ENCODE measurements around the gene SMURF2. TPM values are rescaled to one million over a fixed set of nuclear protein-coding genes. Genes with fewer than 3 reads are reported as not detected.

Gene SMURF2
- total RNA-seq, 1 experiment from 2014 or later = 35.3 TPM

- Mint-ChIP-seq H3K27ac (no peak overlapping the region), H3K9me3 (no peaks in the 10 kb centered on the region), H3K27me3 (ENCODE audit: low read depth) (no peaks in the 10 kb centered on the region), H3K36me3 (ENCODE audit: insufficient read depth in 1 of 3, low read depth in 3 of 3) (peaks cover 5 to 16% (median 14%) of the 10 kb centered on the region in 3 experiments; a peak in 5 of 7 replicates), H3K4me3 (no peak overlapping the region), H3K4me1 (peaks cover 0 to 8% of the 10 kb centered on the region in 2 experiments; a peak in 2 of 4 replicates)
- Histone ChIP-seq H3K18ac (ENCODE audit: insufficient read length, low read depth, low read length) (no peak overlapping the region), H3K9ac (ENCODE audit: extremely low read depth, insufficient read length, low read length) (no peak overlapping the region), H2AK5ac (ENCODE audit: insufficient read length, low read length) (no peak overlapping the region), H3K79me2 (ENCODE audit: insufficient read depth, low read length) (no peaks in the 10 kb centered on the region; the same call in 1 of the 2 replicates), H4K91ac (ENCODE audit: insufficient read length, low read depth, low read length) (no peak overlapping the region), H3T11ph (ENCODE audit: low read length) (no peak overlapping the region), H3K9me3 (ENCODE audit: control insufficient read depth, low read depth, low read length) (no peaks in the 10 kb centered on the region), H3K4ac (ENCODE audit: low read depth, low read length) (no peak overlapping the region), H4K8ac (replicated peaks; ENCODE audit: insufficient read length, low read depth, low read length) (no peak overlapping the region), H3K23me2 (ENCODE audit: insufficient read length, low read depth, low read length, poor library complexity, severe bottlenecking) (no peaks in the 10 kb centered on the region), H3K79me1 (ENCODE audit: insufficient read depth, low read depth, low read length, poor library complexity, severe bottlenecking) (no peaks in the 10 kb centered on the region), H2BK12ac (ENCODE audit: insufficient read length, low read depth, low read length) (no peak overlapping the region), H3K14ac (ENCODE audit: insufficient read depth, low read length) (no peak overlapping the region), H3K56ac (ENCODE audit: insufficient read length, low read depth, low read length) (no peak overlapping the region), H3K4me1 (ENCODE audit: insufficient read depth, low read length) (no peaks in the 10 kb centered on the region), H2BK5ac (ENCODE audit: insufficient read length, low read length) (no peak overlapping the region), H3K27me3 (ENCODE audit: insufficient read depth, low read length) (no peaks in the 10 kb centered on the region), H4K20me1 (ENCODE audit: control insufficient read depth, insufficient read depth, insufficient read length) (no peaks in the 10 kb centered on the region), H4K5ac (ENCODE audit: insufficient read length, low read depth, low read length) (no peak overlapping the region), H2AFZ (ENCODE audit: low read length) (no peak overlapping the region), H2BK120ac (ENCODE audit: low read depth, low read length, poor library complexity, severe bottlenecking) (no peak overlapping the region), H3K27ac (ENCODE audit: insufficient read length, low read depth, low read length) (no peak overlapping the region), H3K4me2 (ENCODE audit: insufficient read depth, insufficient read length, low read length) (no peak overlapping the region), H2BK20ac (ENCODE audit: low read depth, low read length, poor library complexity, severe bottlenecking) (no peak overlapping the region), H3K23ac (ENCODE audit: insufficient read length, low read depth, low read length) (no peak overlapping the region), H2BK15ac (ENCODE audit: low read depth, low read length) (no peak overlapping the region)
- DNase-seq = no peak
- TF ChIP-seq, protein P1, sequence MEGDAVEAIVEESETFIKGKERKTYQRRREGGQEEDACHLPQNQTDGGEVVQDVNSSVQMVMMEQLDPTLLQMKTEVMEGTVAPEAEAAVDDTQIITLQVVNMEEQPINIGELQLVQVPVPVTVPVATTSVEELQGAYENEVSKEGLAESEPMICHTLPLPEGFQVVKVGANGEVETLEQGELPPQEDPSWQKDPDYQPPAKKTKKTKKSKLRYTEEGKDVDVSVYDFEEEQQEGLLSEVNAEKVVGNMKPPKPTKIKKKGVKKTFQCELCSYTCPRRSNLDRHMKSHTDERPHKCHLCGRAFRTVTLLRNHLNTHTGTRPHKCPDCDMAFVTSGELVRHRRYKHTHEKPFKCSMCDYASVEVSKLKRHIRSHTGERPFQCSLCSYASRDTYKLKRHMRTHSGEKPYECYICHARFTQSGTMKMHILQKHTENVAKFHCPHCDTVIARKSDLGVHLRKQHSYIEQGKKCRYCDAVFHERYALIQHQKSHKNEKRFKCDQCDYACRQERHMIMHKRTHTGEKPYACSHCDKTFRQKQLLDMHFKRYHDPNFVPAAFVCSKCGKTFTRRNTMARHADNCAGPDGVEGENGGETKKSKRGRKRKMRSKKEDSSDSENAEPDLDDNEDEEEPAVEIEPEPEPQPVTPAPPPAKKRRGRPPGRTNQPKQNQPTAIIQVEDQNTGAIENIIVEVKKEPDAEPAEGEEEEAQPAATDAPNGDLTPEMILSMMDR (conservative IDR thresholded peaks at IDR 0.05) = no peak
- no CpG with 5 or more reads among the region's 1 CpG for WGBS (ENCODE audit: extremely low coverage, insufficient read length, low lambda C conversion rate)
Measured at GRCh38 chr17:64596988-64597387, 65.1 kb downstream of the SMURF2 start.
